CD4-positive, alpha-beta T cell (primary cell): ENCODE data around the gene WDFY2. TPM values are rescaled to one million over a fixed set of nuclear protein-coding genes. Genes with fewer than 3 reads are reported as not detected.
A peak's percentile ranks its signal among the peaks of the same experiment; 100 is the strongest.

Source experiments
- ATAC-seq: fragments of 200-7000 bp; cut with Tn5 transposase; one replicate; pipeline ENCODE4 v1.10.0; 2022; ENCODE audit warnings: mild to moderate bottlenecking; ENCODE audit not compliant: poor library complexity
- CTCF ChIA-PET: fragments of 350-600 bp; sonication (Branson Sonifier 250); formaldehyde crosslinking; loops from one replicate; lab custom pipeline; 2021; ENCODE audit warnings: antibody characterized with exemption, inconsistent platforms; lab: Charles Lee
- POLR2A ChIA-PET: fragments of 350-600 bp; sonication (Branson Sonifier 250); formaldehyde crosslinking; loops from one replicate; lab custom pipeline; 2021; ENCODE audit warnings: antibody characterized with exemption, inconsistent platforms; lab: Charles Lee
- DNase-seq, 14 experiments: peaks; one replicate each; pipeline ENCODE4 v3.0.0-alpha.2; 2013 to 2020; ENCODE audit warnings: mixed read lengths in 2 of 14
- H3K27ac ChIP-seq, 2 donors: one replicate each; pipeline versions ENCODE4 v1.5.1 to v1.7.0; 2013; ENCODE audit warnings: low read length in 2 of 2, low read depth in 1 of 2, mild to moderate bottlenecking in 1 of 2
- H3K27me3 ChIP-seq, 2 experiments: 1 replicate in 1 of 2; 2 replicates in 1 of 2; pipeline versions ENCODE4 v1.6.1 to v1.7.0; 2013; ENCODE audit warnings: low read length in 2 of 2, control low read depth in 1 of 2, mild to moderate bottlenecking in 1 of 2, moderate library complexity in 1 of 2; ENCODE audit not compliant: insufficient read depth in 2 of 2, control insufficient read depth in 1 of 2
- H3K36me3 ChIP-seq: one replicate; pipeline ENCODE4 v1.6.1; 2013; ENCODE audit warnings: low read length, control low read depth; ENCODE audit not compliant: insufficient read depth
- H3K4me1 ChIP-seq: one replicate; pipeline ENCODE4 v1.6.1; 2013; ENCODE audit warnings: low read length, control low read depth; ENCODE audit not compliant: insufficient read depth
- H3K4me3 ChIP-seq: one replicate; pipeline ENCODE4 v1.5.1; 2013; ENCODE audit warnings: mild to moderate bottlenecking, low read length, moderate library complexity
- H3K9me3 ChIP-seq, 2 experiments: 1 replicate in 1 of 2; 2 replicates in 1 of 2; pipeline versions ENCODE4 v1.6.1 to v1.7.0; 2013; ENCODE audit warnings: low read length in 2 of 2, mild to moderate bottlenecking in 2 of 2, control low read depth in 1 of 2, moderate library complexity in 1 of 2; ENCODE audit not compliant: control insufficient read depth in 1 of 2, insufficient read depth in 1 of 2
- H3K27ac Mint-ChIP-seq: one replicate; pipeline ENCODE4 v1.8.0; 2020; ENCODE audit warnings: mixed read lengths
- H3K27me3 Mint-ChIP-seq: one replicate; pipeline ENCODE4 v1.8.0; 2021; ENCODE audit warnings: mixed read lengths
- H3K36me3 Mint-ChIP-seq: one replicate; pipeline ENCODE4 v1.8.0; 2021; ENCODE audit warnings: low read depth, mixed read lengths
- H3K4me1 Mint-ChIP-seq: one replicate; pipeline ENCODE4 v1.8.0; 2021; ENCODE audit warnings: low read depth, mixed read lengths
- H3K4me3 Mint-ChIP-seq: one replicate; pipeline ENCODE4 v1.8.0; 2020; ENCODE audit warnings: mild to moderate bottlenecking, mixed read lengths
- H3K9me3 Mint-ChIP-seq: one replicate; pipeline ENCODE4 v1.8.0; 2020; ENCODE audit warnings: mixed read lengths
- CTCF ChIP-seq: fragments of 200-600 bp; IDR thresholded peaks from one replicate; pipeline ENCODE4 v1.8.0; 2022; ENCODE audit warnings: antibody characterized with exemption, mild to moderate bottlenecking
- intact Hi-C, 2 experiments: fragments of 100-400 bp; cut with DNase I in 1 of 2; cut with micrococcal nuclease in 1 of 2; formaldehyde crosslinking; loops; one replicate each; pipeline versions ENCODE4 v1.15.1 to v1.9.0; 2023 to 2025; cut with DNase I, micrococcal nuclease
- total RNA-seq, 174 experiments: library from RNA in 2 of 174; stranded (reverse) in 2 of 174; gene quantifications; one replicate each; pipeline ENCODE4 v1.2.3 and lab custom pipeline; 2021 to 2026

The WDFY2 gene
- total RNA-seq, 2 experiments from 2014 or later: 21.4 to 21.9 TPM

DNA sequence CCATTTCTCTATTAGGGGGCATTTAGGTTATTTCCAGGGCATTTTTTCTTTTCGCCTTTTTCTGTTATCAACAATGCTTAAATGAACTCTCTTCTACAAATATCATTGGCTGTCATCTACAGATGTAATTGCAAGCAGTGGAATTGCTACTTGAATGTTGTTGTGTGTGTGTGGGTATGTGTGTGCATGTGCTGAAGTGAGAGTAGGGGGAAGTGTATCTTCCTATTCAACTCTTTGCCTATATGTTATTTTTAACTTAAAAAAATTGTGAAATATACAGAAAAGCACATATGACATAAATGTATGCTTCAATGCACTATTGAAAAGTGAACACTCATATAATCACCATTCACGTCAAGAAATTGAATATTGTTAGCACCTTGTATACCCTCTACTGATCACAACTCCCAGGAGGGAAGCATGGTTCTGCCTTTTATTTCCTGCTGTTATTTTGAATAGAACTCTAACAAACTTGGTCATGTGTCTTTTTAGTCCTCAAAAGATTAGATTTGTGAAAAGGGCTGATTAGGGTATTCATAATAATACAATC, 24.7 kb downstream of the WDFY2 start:
- Mint-ChIP-seq H3K4me3 (no peak overlapping the region), H3K9me3 (no peaks in the 10 kb centered on the region), H3K36me3 (no peaks in the 10 kb centered on the region), H3K27ac (no peak overlapping the region), H3K27me3 (no peaks in the 10 kb centered on the region), H3K4me1 (peaks cover 10% of the 10 kb centered on the region)
- Histone ChIP-seq H3K36me3 (no peaks in the 10 kb centered on the region), H3K27me3 (no peaks in the 10 kb centered on the region), H3K4me3 (no peak overlapping the region), H3K9me3 (no peaks in the 10 kb centered on the region), H3K4me1 (no peaks in the 10 kb centered on the region), H3K27ac (no peak overlapping the region)
- intact Hi-C loops: no loop called here
- ChIA-PET CTCF (no interaction called here), POLR2A (no interaction called here)
- DNase-seq (no peak), ATAC-seq (no peak)
- no peak for TF ChIP-seq CTCF

DNA sequence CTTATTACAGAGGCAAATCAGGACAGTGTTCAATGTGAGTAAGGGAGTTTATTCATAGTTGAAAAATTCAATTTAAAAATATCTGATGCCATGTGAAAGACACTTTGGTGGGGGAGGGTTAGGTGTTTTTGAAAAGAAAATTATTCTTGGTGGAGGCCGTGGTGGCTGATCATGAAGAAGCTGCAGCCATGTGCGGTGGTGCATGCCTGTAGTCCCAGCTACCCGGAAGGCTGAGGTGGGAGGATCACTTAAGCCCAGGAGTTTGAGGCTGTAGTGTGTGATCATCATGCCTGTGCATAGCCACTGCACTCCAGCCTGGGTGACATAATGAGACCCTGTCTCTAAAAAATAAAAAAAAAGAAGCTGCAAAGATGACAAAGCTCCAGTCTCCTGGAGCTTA, 28.6 kb downstream of the WDFY2 start:
- Mint-ChIP-seq H3K9me3 (no peaks in the 10 kb centered on the region), H3K27me3 (no peaks in the 10 kb centered on the region), H3K36me3 (no peaks in the 10 kb centered on the region), H3K4me1 (peaks cover 23% of the 10 kb centered on the region), H3K4me3 (peak overlapping the region; percentile 23), H3K27ac (peak overlapping the region; percentile 21)
- no peak for TF ChIP-seq CTCF
- peaks cover 5% of the 10 kb centered on the region for H3K4me1 ChIP-seq
- CTCF ChIA-PET: interaction anchor here (1.1 kb wide), 1 partner anchor 26 kb away, joined by 3 read pairs; no protein-coding TSS in a partner anchor
- DNase-seq (no peak), ATAC-seq (no peak)
- POLR2A ChIA-PET: interaction anchor here (1.0 to 3.8 kb wide), 4 partner anchors 21 to 160 kb away, joined by 3 to 47 read pairs (median 31); partner anchors contain the start of genes INTS6 and WDFY2
- H3K27ac ChIP-seq: no peak overlapping the region
- H3K27me3 ChIP-seq: no peaks in the 10 kb centered on the region
- H3K9me3 ChIP-seq: no peaks in the 10 kb centered on the region
- no peaks in the 10 kb centered on the region for H3K36me3 ChIP-seq
- intact Hi-C loops: loop anchor here in 1 of 2 experiments (5.0 kb wide), 1 partner anchor 34 kb away; no protein-coding TSS in a partner anchor
- no peak overlapping the region for H3K4me3 ChIP-seq

GRCh38 chr13:51613535-51613934, 29.3 kb downstream of the WDFY2 start:
- H3K36me3 Mint-ChIP-seq: no peaks in the 10 kb centered on the region
- H3K4me3 Mint-ChIP-seq: no peak overlapping the region
- Histone ChIP-seq H3K36me3 (no peaks in the 10 kb centered on the region), H3K4me1 (peaks cover 5% of the 10 kb centered on the region), H3K27me3 (no peaks in the 10 kb centered on the region), H3K9me3 (no peaks in the 10 kb centered on the region), H3K4me3 (no peak overlapping the region), H3K27ac (no peak overlapping the region)
- ATAC-seq (no peak), DNase-seq (no peak)
- TF ChIP-seq CTCF: no peak
- CTCF ChIA-PET: interaction anchor here (1.1 kb wide), 1 partner anchor 27 kb away, joined by 3 read pairs; no protein-coding TSS in a partner anchor
- no peak overlapping the region for H3K27ac Mint-ChIP-seq
- H3K9me3 Mint-ChIP-seq: no peaks in the 10 kb centered on the region
- H3K4me1 Mint-ChIP-seq: peaks cover 23% of the 10 kb centered on the region
- intact Hi-C loops: loop anchor here in 1 of 2 experiments (5.0 kb wide), 1 partner anchor 34 kb away; no protein-coding TSS in a partner anchor
- POLR2A ChIA-PET: interaction anchor here (0.6 to 3.8 kb wide), 7 partner anchors 28 to 189 kb away, joined by 3 to 47 read pairs (median 6); partner anchors contain the start of genes INTS6 and WDFY2
- H3K27me3 Mint-ChIP-seq: no peaks in the 10 kb centered on the region
